Breast epithelium (tissue), 3 donors: ENCODE measurements around the gene UBE2C.

Experiments
- POLR2A ChIP-seq: fragments of 450-650 bp; IDR thresholded peaks from one replicate; pipeline ENCODE4 v1.6.1; 2016; ENCODE audit warnings: antibody characterized with exemption, mild to moderate bottlenecking, moderate library complexity
- TF ChIP-seq, protein P1 (sequence below), 3 donors: fragments of 450-650 bp; IDR thresholded peaks; one replicate each; pipeline ENCODE4 v1.5.1; 2016 to 2017; ENCODE audit warnings: antibody characterized with exemption in 3 of 3, mild to moderate bottlenecking in 3 of 3, moderate library complexity in 3 of 3

DNA sequence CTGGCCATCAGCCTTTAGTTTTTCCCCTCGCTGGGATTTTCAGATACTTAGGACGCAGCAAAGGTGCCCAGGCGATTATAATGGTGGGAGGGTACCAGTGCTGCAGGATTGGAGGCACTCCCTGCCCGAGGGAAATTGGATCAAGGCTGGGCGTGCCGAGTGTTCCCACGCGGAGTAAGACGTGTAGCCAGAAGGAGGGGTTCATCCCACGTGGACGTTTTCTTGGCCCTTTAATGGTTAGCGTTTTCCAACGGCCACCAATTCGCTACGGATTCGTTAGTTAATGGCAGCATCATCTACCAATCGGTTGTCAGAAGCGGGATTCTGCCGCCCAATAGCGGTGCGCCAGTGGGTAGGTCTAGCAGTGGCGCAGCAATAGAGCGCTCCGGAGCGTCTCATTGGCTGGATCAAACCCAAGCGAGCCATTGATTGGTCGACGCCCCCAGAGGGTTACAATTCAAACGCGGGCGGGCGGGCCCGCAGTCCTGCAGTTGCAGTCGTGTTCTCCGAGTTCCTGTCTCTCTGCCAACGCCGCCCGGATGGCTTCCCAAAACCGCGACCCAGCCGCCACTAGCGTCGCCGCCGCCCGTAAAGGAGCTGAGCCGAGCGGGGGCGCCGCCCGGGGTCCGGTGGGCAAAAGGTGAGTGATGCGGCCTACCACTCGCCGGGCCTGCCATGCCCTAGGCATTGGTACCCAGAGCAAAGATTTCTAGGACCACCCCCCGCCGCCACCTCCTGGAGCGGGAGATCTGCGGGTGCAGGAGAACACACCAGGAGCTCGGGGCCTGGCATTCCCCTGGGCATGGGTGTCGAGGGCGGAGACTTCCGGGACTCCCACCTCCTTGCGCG is at the start of gene UBE2C:
- TF ChIP-seq, protein P1, sequence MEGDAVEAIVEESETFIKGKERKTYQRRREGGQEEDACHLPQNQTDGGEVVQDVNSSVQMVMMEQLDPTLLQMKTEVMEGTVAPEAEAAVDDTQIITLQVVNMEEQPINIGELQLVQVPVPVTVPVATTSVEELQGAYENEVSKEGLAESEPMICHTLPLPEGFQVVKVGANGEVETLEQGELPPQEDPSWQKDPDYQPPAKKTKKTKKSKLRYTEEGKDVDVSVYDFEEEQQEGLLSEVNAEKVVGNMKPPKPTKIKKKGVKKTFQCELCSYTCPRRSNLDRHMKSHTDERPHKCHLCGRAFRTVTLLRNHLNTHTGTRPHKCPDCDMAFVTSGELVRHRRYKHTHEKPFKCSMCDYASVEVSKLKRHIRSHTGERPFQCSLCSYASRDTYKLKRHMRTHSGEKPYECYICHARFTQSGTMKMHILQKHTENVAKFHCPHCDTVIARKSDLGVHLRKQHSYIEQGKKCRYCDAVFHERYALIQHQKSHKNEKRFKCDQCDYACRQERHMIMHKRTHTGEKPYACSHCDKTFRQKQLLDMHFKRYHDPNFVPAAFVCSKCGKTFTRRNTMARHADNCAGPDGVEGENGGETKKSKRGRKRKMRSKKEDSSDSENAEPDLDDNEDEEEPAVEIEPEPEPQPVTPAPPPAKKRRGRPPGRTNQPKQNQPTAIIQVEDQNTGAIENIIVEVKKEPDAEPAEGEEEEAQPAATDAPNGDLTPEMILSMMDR (IDR thresholded peaks at IDR 0.05): no peak
- TF ChIP-seq POLR2A: no peak
